SK-N-SH (cell line): ENCODE measurements around the gene TMEM115. TPM values are rescaled to one million over a fixed set of nuclear protein-coding genes. Genes with fewer than 3 reads are reported as not detected.
A peak's percentile ranks its signal among the peaks of the same experiment; 100 is the strongest.

ENCODE experiments used
- CTCF ChIA-PET: fragments of 300-600, 350-600 bp; formaldehyde crosslinking; extraction: SDS; loops from one replicate; lab custom pipeline; 2021; lab: Yijun Ruan, JAX
- POLR2A ChIA-PET: fragments of 350-600 bp; sonication (Branson Sonifier 250); formaldehyde crosslinking; extraction: SDS; loops from one replicate; lab custom pipeline; 2020; ENCODE audit warnings: antibody characterized with exemption, inconsistent platforms; lab: Yijun Ruan, JAX
- DNase-seq: peaks from one replicate; pipeline ENCODE4 v3.0.0; 2012
- H2AFZ ChIP-seq: fragments of 200-600 bp; sonication (generic); 2 replicates; pipeline ENCODE4 v1.8.1; 2016; ENCODE audit warnings: antibody characterized with exemption, mild to moderate bottlenecking, low read depth
- H3F3A ChIP-seq: fragments of 200-600 bp; sonication (generic); replicated peaks from 2 replicates; pipeline ENCODE3; 2016; ENCODE audit warnings: antibody characterized with exemption, mild to moderate bottlenecking; ENCODE audit not compliant: insufficient read depth
- H3K27ac ChIP-seq, 2 experiments: fragments of 200-500 bp in 1 of 2; fragments of 200-600 bp in 1 of 2; sonication (Bioruptor generic) in 1 of 2; sonication (generic), shearing (Covaris generic) in 1 of 2; 2 replicates each; pipeline versions ENCODE4 v1.5.1 to v1.6.1; 2014 to 2016; ENCODE audit warnings: low read depth in 2 of 2, inconsistent platforms in 1 of 2, low read length in 1 of 2, mild to moderate bottlenecking in 1 of 2, mixed read lengths in 1 of 2
- H3K27me3 ChIP-seq: fragments of 200-600 bp; sonication (generic), shearing (Covaris generic); 2 replicates; pipeline ENCODE4 v1.6.1; 2016; ENCODE audit warnings: mixed run types; ENCODE audit not compliant: insufficient read depth
- H3K36me3 ChIP-seq, 2 experiments: fragments of 200-500 bp in 1 of 2; fragments of 200-600 bp in 1 of 2; sonication (Bioruptor generic) in 1 of 2; sonication (generic) in 1 of 2; replicated peaks in 1 of 2; 2 replicates each; pipeline versions ENCODE3 to v1.5.1; 2014 to 2016; ENCODE audit warnings: low read length in 1 of 2, mild to moderate bottlenecking in 1 of 2; ENCODE audit not compliant: insufficient read depth in 2 of 2, control insufficient read depth in 1 of 2
- H3K4me1 ChIP-seq, 2 experiments: fragments of 200-500 bp in 1 of 2; fragments of 200-600 bp in 1 of 2; sonication (Bioruptor generic) in 1 of 2; sonication (generic), shearing (Covaris generic) in 1 of 2; 2 replicates each; pipeline versions ENCODE4 v1.5.1 to v1.6.1; 2014 to 2016; ENCODE audit warnings: low read depth in 1 of 2, low read length in 1 of 2, mixed run types in 1 of 2; ENCODE audit not compliant: insufficient read depth in 2 of 2, control insufficient read depth in 1 of 2
- H3K4me2 ChIP-seq: fragments of 200-600 bp; sonication (generic), shearing (Covaris generic); 2 replicates; pipeline ENCODE4 v1.6.1; 2017; ENCODE audit warnings: mixed run types
- H3K4me3 ChIP-seq, 2 experiments: fragments of 200-500 bp in 1 of 2; fragments of 200-600 bp in 1 of 2; sonication (Bioruptor generic) in 1 of 2; sonication (generic), shearing (Covaris generic) in 1 of 2; 2 replicates each; pipeline versions ENCODE4 v1.5.1 to v1.8.1; 2014 to 2016; ENCODE audit warnings: low read depth in 2 of 2, inconsistent platforms in 1 of 2, low read length in 1 of 2, mild to moderate bottlenecking in 1 of 2, mixed read lengths in 1 of 2, moderate library complexity in 1 of 2
- H3K79me2 ChIP-seq: fragments of 200-600 bp; sonication (generic); 2 replicates; pipeline ENCODE4 v1.8.1; 2017; ENCODE audit warnings: mild to moderate bottlenecking; ENCODE audit not compliant: insufficient read depth
- H3K9ac ChIP-seq: fragments of 200-600 bp; sonication (generic); 2 replicates; pipeline ENCODE4 v1.6.1; 2017; ENCODE audit warnings: mixed run types
- H3K9me2 ChIP-seq: fragments of 200-600 bp; sonication (generic); 2 replicates; pipeline ENCODE4 v1.6.1; 2017; ENCODE audit warnings: mixed run types
- H3K9me3 ChIP-seq: fragments of 200-600 bp; sonication (generic); 2 replicates; pipeline ENCODE4 v1.6.1; 2017; ENCODE audit warnings: mixed run types, mild to moderate bottlenecking, moderate library complexity
- H4K20me1 ChIP-seq: fragments of 200-600 bp; sonication (generic); 2 replicates; pipeline ENCODE4 v1.6.1; 2017; ENCODE audit warnings: mild to moderate bottlenecking, mixed run types; ENCODE audit not compliant: insufficient read depth
- CHD2 ChIP-seq: fragments of 150-350 bp; IDR thresholded peaks from 2 replicates; pipeline ENCODE4 v1.6.1; 2018; ENCODE audit warnings: low read length; ENCODE audit not compliant: partially characterized antibody
- ELF1 ChIP-seq: IDR thresholded peaks from 2 replicates; pipeline ENCODE4 v1.4.0; 2012
- EP300 ChIP-seq, 2 experiments: IDR thresholded peaks; 2 replicates each; pipeline versions ENCODE4 v1.4.0 to v1.6.1; 2012; ENCODE audit warnings: borderline replicate concordance in 1 of 2, low read depth in 1 of 2, low read length in 1 of 2
- EZH2phosphoT487 ChIP-seq: fragments of 200-600 bp; sonication (generic); IDR thresholded peaks from 2 replicates; pipeline ENCODE4 v1.6.1; 2017; ENCODE audit warnings: low read depth, mixed run types, mild to moderate bottlenecking, antibody characterized with exemption, moderate library complexity, borderline replicate concordance
- FOSL2 ChIP-seq: IDR thresholded peaks from 2 replicates; pipeline ENCODE4 v1.4.0; 2012; ENCODE audit warnings: low read depth, mild to moderate bottlenecking, moderate library complexity, borderline replicate concordance
- FOXJ3 ChIP-seq: sonication (generic); formaldehyde crosslinking; IDR thresholded peaks from 2 replicates; pipeline ENCODE4 v1.5.1; 2020; ENCODE audit warnings: mild to moderate bottlenecking, missing genetic modification reagents
- FOXM1 ChIP-seq: IDR thresholded peaks from 2 replicates; pipeline ENCODE4 v1.4.0; 2012; ENCODE audit warnings: low read depth, mild to moderate bottlenecking
- GABPA ChIP-seq: IDR thresholded peaks from 2 replicates; pipeline ENCODE4 v1.4.0; 2012; ENCODE audit warnings: low read depth, mild to moderate bottlenecking
- JUND ChIP-seq: IDR thresholded peaks from 2 replicates; pipeline ENCODE4 v1.4.0; 2012
- NRF1 ChIP-seq: IDR thresholded peaks from 2 replicates; pipeline ENCODE4 v1.6.1; 2012; ENCODE audit warnings: low read depth, mild to moderate bottlenecking, low read length
- POLR2AphosphoS5 ChIP-seq: IDR thresholded peaks from 2 replicates; pipeline ENCODE4 v1.6.1; 2012; ENCODE audit warnings: low read depth, low read length
- RAD21 ChIP-seq: IDR thresholded peaks from 2 replicates; pipeline ENCODE4 v1.6.1; 2012; ENCODE audit warnings: mild to moderate bottlenecking, low read length
- RCOR1 ChIP-seq: fragments of 150-350 bp; IDR thresholded peaks from 2 replicates; pipeline ENCODE4 v1.6.1; 2017; ENCODE audit warnings: antibody characterized with exemption, low read length
- SIN3A ChIP-seq: IDR thresholded peaks from 2 replicates; pipeline ENCODE4 v1.6.1; 2012; ENCODE audit warnings: low read depth, mild to moderate bottlenecking, low read length, moderate library complexity, borderline replicate concordance
- SMC3 ChIP-seq: IDR thresholded peaks from 2 replicates; pipeline ENCODE4 v1.6.1; 2012; ENCODE audit warnings: low read depth, low read length, improper control_type of control experiment
- TCF12 ChIP-seq: IDR thresholded peaks from 2 replicates; pipeline ENCODE4 v1.4.0; 2012
- WGBS: methylation state at CpG from one replicate; pipeline ENCODE4 v1.1.6; 2017; ENCODE audit warnings: low lambda C conversion rate; 5-methylcytosine and 5-hydroxymethylcytosine counted together
- polyA plus RNA-seq, 3 experiments: library from polyadenylated mRNA; depleted of rRNA; stranded (reverse); fragments of >200 nt; gene quantifications; 2 replicates each; pipeline ENCODE4 v1.2.3, GENCODE V29; 2012
- TF ChIP-seq, protein P1 (sequence below): IDR thresholded peaks from 2 replicates; pipeline ENCODE4 v1.6.1; 2012; ENCODE audit warnings: mild to moderate bottlenecking, low read depth, low read length, moderate library complexity
- TF ChIP-seq, protein P2 (sequence below): IDR thresholded peaks from 2 replicates; pipeline ENCODE4 v1.4.0; 2012; ENCODE audit warnings: low read depth

The TMEM115 gene
- polyA plus RNA-seq, 1 of the 3 experiments (the other 2 are of a cell fraction), result 47.8 TPM

DNA sequence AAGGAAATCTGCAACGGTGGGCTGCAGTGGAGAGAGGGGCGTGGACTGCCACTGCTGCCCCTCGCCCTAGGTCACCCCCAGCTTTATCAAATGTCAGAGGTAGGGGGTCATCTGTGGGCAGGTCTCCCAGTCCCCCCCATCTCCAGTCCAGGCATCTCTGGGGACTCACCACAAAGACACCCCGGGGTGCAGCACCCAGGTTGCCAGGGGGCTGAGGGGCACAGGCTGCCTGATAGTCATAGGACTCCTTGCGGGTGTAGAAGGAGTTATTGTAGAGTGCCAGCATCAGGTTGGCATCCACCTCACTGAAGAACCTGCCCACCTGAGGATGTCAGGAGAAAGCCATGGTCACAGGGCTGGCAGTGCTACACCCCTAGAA, 6.5 kb upstream of the TMEM115 start:
- H3K4me3 ChIP-seq, result no peak overlapping the region
- ChIA-PET CTCF (interaction anchor here (0.8 to 5.8 kb wide), 2 partner anchors 61 to 184 kb away, joined by 5 to 48 read pairs; no protein-coding TSS in a partner anchor), POLR2A (no interaction called here)
- peaks cover 0 to 41% of the 10 kb centered on the region in 2 experiments; a peak in 1 of 4 replicates for H3K4me1 ChIP-seq
- H3K9me3 ChIP-seq, result no peaks in the 10 kb centered on the region
- H3K36me3 ChIP-seq, result no peaks in the 10 kb centered on the region
- H3K4me2 ChIP-seq, result no peak overlapping the region
- no peak overlapping the region for H3K9ac ChIP-seq
- no peak for DNase-seq
- no peaks in the 10 kb centered on the region for H3K79me2 ChIP-seq
- peak overlapping the region in 1 of 2 experiments; percentile 36; a peak in 1 of 4 replicates for H3K27ac ChIP-seq
- no peaks in the 10 kb centered on the region for H4K20me1 ChIP-seq
- no peaks in the 10 kb centered on the region for H3K9me2 ChIP-seq
- WGBS, result 34% methylated on average over 4 of the region's 5 CpGs
- no peak overlapping the region for H2AFZ ChIP-seq
- no peak for TF ChIP-seq JUND
- no peak for TF ChIP-seq FOSL2
- TF ChIP-seq EP300 (IDR thresholded peaks at IDR 0.05; ENCODE audit: borderline replicate concordance in 1 of 2, low read depth in 1 of 2, low read length in 1 of 2), result no peak
- TF ChIP-seq FOXM1, result no peak
- no peak for TF ChIP-seq RCOR1
- TF ChIP-seq NRF1, result no peak
- TF ChIP-seq FOXJ3, result no peak
- TF ChIP-seq CHD2, result no peak
- TF ChIP-seq, protein P1, sequence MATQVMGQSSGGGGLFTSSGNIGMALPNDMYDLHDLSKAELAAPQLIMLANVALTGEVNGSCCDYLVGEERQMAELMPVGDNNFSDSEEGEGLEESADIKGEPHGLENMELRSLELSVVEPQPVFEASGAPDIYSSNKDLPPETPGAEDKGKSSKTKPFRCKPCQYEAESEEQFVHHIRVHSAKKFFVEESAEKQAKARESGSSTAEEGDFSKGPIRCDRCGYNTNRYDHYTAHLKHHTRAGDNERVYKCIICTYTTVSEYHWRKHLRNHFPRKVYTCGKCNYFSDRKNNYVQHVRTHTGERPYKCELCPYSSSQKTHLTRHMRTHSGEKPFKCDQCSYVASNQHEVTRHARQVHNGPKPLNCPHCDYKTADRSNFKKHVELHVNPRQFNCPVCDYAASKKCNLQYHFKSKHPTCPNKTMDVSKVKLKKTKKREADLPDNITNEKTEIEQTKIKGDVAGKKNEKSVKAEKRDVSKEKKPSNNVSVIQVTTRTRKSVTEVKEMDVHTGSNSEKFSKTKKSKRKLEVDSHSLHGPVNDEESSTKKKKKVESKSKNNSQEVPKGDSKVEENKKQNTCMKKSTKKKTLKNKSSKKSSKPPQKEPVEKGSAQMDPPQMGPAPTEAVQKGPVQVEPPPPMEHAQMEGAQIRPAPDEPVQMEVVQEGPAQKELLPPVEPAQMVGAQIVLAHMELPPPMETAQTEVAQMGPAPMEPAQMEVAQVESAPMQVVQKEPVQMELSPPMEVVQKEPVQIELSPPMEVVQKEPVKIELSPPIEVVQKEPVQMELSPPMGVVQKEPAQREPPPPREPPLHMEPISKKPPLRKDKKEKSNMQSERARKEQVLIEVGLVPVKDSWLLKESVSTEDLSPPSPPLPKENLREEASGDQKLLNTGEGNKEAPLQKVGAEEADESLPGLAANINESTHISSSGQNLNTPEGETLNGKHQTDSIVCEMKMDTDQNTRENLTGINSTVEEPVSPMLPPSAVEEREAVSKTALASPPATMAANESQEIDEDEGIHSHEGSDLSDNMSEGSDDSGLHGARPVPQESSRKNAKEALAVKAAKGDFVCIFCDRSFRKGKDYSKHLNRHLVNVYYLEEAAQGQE, result no peak
- no peaks in the 10 kb centered on the region for H3K27me3 ChIP-seq
- no peaks in the 10 kb centered on the region for H3F3A ChIP-seq

DNA sequence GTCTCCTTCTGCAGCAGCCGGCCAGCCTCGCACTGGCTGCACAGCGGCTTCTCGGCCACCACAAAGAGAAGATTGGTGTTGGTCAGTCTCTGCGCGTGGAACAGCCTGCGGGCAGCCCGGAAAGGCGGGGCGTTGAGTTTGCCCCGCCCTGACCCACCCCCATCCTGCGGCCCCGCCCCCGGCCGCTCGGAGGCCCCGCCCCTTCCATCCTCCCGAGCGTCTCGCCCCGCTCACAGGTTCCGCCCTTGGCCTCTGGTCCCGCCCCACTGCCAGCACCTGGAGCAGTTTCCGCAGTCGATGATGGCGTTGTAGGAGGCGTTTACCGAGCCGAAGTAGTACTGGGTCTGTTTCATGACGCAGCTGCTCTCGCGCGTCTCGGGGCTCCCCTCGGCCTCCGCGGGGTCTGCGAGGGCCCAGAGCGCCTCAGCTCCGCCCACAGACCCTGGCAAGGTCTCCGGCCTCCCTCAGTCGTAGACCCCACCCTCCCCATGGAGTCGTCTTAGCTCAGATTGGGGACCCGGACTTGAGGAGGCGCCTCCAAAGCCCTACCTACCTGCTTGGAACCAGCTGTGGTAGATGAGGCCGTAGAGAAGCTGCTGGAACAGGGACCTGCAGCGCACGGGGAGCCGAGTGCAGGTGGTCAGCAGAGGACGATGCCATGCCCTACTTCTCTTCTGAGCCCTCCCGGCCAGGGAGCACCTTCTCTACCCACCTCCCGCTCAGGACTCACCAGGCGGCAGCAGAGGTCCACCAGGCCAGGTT, 5.9 kb upstream of the TMEM115 start:
- no peaks in the 10 kb centered on the region for H3K9me2 ChIP-seq
- peak; percentile 90 for DNase-seq
- no peaks in the 10 kb centered on the region for H3K79me2 ChIP-seq
- ChIA-PET CTCF (interaction anchor here (0.8 kb wide), 1 partner anchor 185 kb away, joined by 5 read pairs; no protein-coding TSS in a partner anchor), POLR2A (no interaction called here)
- H3K9ac ChIP-seq, result no peak overlapping the region
- H3F3A ChIP-seq, result no peaks in the 10 kb centered on the region
- no peak for TF ChIP-seq RAD21
- TF ChIP-seq POLR2AphosphoS5, result no peak
- no peak for TF ChIP-seq TCF12
- TF ChIP-seq EZH2phosphoT487, result no peak
- no peak for TF ChIP-seq SIN3A
- no peak for TF ChIP-seq RCOR1
- TF ChIP-seq FOXJ3, result no peak
- TF ChIP-seq EP300 (IDR thresholded peaks at IDR 0.05; ENCODE audit: borderline replicate concordance in 1 of 2, low read depth in 1 of 2, low read length in 1 of 2), result no peak
- no peak for TF ChIP-seq SMC3
- no peak for TF ChIP-seq ELF1
- no peak for TF ChIP-seq GABPA
- TF ChIP-seq, protein P2, sequence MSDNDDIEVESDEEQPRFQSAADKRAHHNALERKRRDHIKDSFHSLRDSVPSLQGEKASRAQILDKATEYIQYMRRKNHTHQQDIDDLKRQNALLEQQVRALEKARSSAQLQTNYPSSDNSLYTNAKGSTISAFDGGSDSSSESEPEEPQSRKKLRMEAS, result no peak
- no peak for TF ChIP-seq FOSL2
- H4K20me1 ChIP-seq, result no peaks in the 10 kb centered on the region
- peaks cover 0 to 35% of the 10 kb centered on the region in 2 experiments; a peak in 1 of 4 replicates for H3K4me1 ChIP-seq
- H3K36me3 ChIP-seq, result no peaks in the 10 kb centered on the region
- H2AFZ ChIP-seq, result no peak overlapping the region
- H3K9me3 ChIP-seq, result no peaks in the 10 kb centered on the region
- H3K4me3 ChIP-seq, result no peak overlapping the region
- H3K4me2 ChIP-seq, result no peak overlapping the region
- H3K27me3 ChIP-seq, result no peaks in the 10 kb centered on the region
- WGBS, result 72% methylated on average over 22 of the region's 53 CpGs
- peak overlapping the region in 1 of 2 experiments; percentile 36; a peak in 1 of 4 replicates for H3K27ac ChIP-seq
